K562 (cell line): ENCODE measurements around the gene RASGEF1C. TPM values are rescaled to one million over a fixed set of nuclear protein-coding genes. Genes with fewer than 3 reads are reported as not detected.

Source experiments
- BHLHE40 ChIP-seq: IDR thresholded peaks from 2 replicates; pipeline ENCODE4 v1.6.1; 2011; ENCODE audit warnings: low read length, improper control_type of control experiment
- CBFB ChIP-seq: sonication (generic); formaldehyde crosslinking; IDR thresholded peaks from 2 replicates; pipeline ENCODE4 v1.4.0; 2020; ENCODE audit warnings: mild to moderate bottlenecking, missing genetic modification reagents
- CREBBP ChIP-seq: IDR thresholded peaks from one replicate; pipeline ENCODE4 v1.6.1; 2012; ENCODE audit warnings: low read depth, mild to moderate bottlenecking, control low read depth, inconsistent platforms, low read length
- JUN ChIP-seq, 2 experiments: sonication (generic) in 1 of 2; formaldehyde crosslinking in 1 of 2; IDR thresholded peaks; 2 replicates each; pipeline versions ENCODE4 v1.6.1 to v1.8.0; 2012 to 2022; ENCODE audit warnings: borderline replicate concordance in 2 of 2, mild to moderate bottlenecking in 2 of 2, improper control_type of control experiment in 1 of 2, low read depth in 1 of 2, low read length in 1 of 2, missing genetic modification reagents in 1 of 2
- KLF16 ChIP-seq: IDR thresholded peaks from 2 replicates; pipeline ENCODE4 v1.6.1; 2016; ENCODE audit warnings: antibody characterized with exemption
- NFIC ChIP-seq: fragments of 450-650 bp; IDR thresholded peaks from 2 replicates; pipeline ENCODE4 v1.6.1; 2017; ENCODE audit warnings: mild to moderate bottlenecking, inconsistent platforms
- NR2C1 ChIP-seq, 2 experiments: fragments of 450-650 bp; IDR thresholded peaks; 2 replicates each; pipeline ENCODE4 v1.6.1; 2017; ENCODE audit warnings: mild to moderate bottlenecking in 2 of 2, antibody characterized with exemption in 1 of 2, inconsistent platforms in 1 of 2, missing compliant biosample characterization in 1 of 2, missing genetic modification characterization in 1 of 2
- PML ChIP-seq: IDR thresholded peaks from 2 replicates; pipeline ENCODE4 v1.6.1; 2012; ENCODE audit warnings: low read length, inconsistent platforms
- PRMT5 ChIP-seq: sonication (generic); formaldehyde crosslinking; IDR thresholded peaks from 2 replicates; pipeline ENCODE4 v1.5.0; 2020; ENCODE audit warnings: missing genetic modification reagents
- TEAD1 ChIP-seq, 2 experiments: fragments of 450-650 bp in 1 of 2; sonication (generic) in 1 of 2; formaldehyde crosslinking; IDR thresholded peaks; 2 replicates each; pipeline versions ENCODE4 v1.4.0 to v1.8.0; 2020 to 2022; ENCODE audit warnings: mild to moderate bottlenecking in 2 of 2, missing genetic modification reagents in 1 of 2
- ZFP1 ChIP-seq: fragments of 450-650 bp; formaldehyde crosslinking; IDR thresholded peaks from 2 replicates; pipeline ENCODE4 v1.4.0; 2020; ENCODE audit warnings: mild to moderate bottlenecking, mixed read lengths
- ZNF121 ChIP-seq: sonication (generic); formaldehyde crosslinking; conservative IDR thresholded peaks from 2 replicates; pipeline ENCODE4 v1.8.0; 2022; ENCODE audit warnings: missing genetic modification reagents
- ZNF143 ChIP-seq: sonication (generic); formaldehyde crosslinking; IDR thresholded peaks from 2 replicates; pipeline ENCODE4 v1.9.0; 2022; ENCODE audit warnings: mild to moderate bottlenecking, missing genetic modification reagents
- ZNF274 ChIP-seq: IDR thresholded peaks from 2 replicates; pipeline ENCODE4 v1.6.1; 2011; ENCODE audit warnings: low read depth, mild to moderate bottlenecking, low read length, moderate library complexity, borderline replicate concordance
- ZNF76 ChIP-seq: fragments of 250-450 bp; sonication (Bioruptor Pico); IDR thresholded peaks from 2 replicates; pipeline ENCODE4 v1.4.0; 2020; ENCODE audit warnings: mild to moderate bottlenecking, moderate library complexity, borderline replicate concordance
- ZNF77 ChIP-seq: fragments of 250-450 bp; sonication (Bioruptor Pico); IDR thresholded peaks from 2 replicates; pipeline ENCODE4 v1.5.0; 2020
- polyA plus RNA-seq, 8 experiments: library from polyadenylated mRNA; depleted of rRNA in 4 of 8; stranded (reverse) in 5 of 8; unstranded in 3 of 8; fragments of >200 nt; fragmentation: Nextera tagmentation in 2 of 8; fragmentation: Illumina TruSeq in 1 of 8; extraction: Ambion mirVana in 2 of 8; extraction: Trizol in 1 of 8; gene quantifications; 2 replicates each; pipeline versions ENCODE4 v1.2.1 to v1.2.3, GENCODE V29; 2011 to 2014; ENCODE audit warnings: inconsistent platforms in 1 of 8, missing spikeins in 1 of 8
- total RNA-seq, 7 experiments: library from RNA; depleted of rRNA in 6 of 7; stranded (reverse); fragments of >200 nt in 6 of 7; fragmentation: Illumina TruSeq in 2 of 7; extraction: Trizol in 2 of 7; gene quantifications; 2 replicates each; pipeline versions ENCODE4 v1.2.1 to v1.2.3, GENCODE V29; 2011 to 2021; ENCODE audit warnings: low replicate concordance in 1 of 7
- TF ChIP-seq, protein P1 (sequence below): fragments of 450-650 bp; IDR thresholded peaks from 2 replicates; pipeline ENCODE4 v1.6.1; 2016; ENCODE audit warnings: low read depth, mild to moderate bottlenecking, moderate library complexity
- TF ChIP-seq, protein P2 (sequence below): sonication (generic); formaldehyde crosslinking; IDR thresholded peaks from 2 replicates; pipeline ENCODE4 v1.8.1; 2022; ENCODE audit warnings: missing genetic modification reagents
- TF ChIP-seq, protein P3 (sequence below), 2 experiments: fragments of 450-650 bp in 1 of 2; sonication (generic) in 1 of 2; formaldehyde crosslinking in 1 of 2; IDR thresholded peaks in 1 of 2; conservative IDR thresholded peaks in 1 of 2; 2 replicates each; pipeline versions ENCODE4 v1.6.1 to v1.8.1; 2016 to 2023; ENCODE audit warnings: mild to moderate bottlenecking in 2 of 2, moderate library complexity in 2 of 2, inconsistent platforms in 1 of 2, missing genetic modification reagents in 1 of 2
- TF ChIP-seq, protein P4 (sequence below): fragments of 250-450 bp; sonication (Bioruptor Pico); IDR thresholded peaks from 2 replicates; pipeline ENCODE4 v1.4.0; 2020; ENCODE audit warnings: mild to moderate bottlenecking, moderate library complexity, borderline replicate concordance
- TF ChIP-seq, protein P5 (sequence below), 2 experiments: fragments of 250-450 bp in 1 of 2; fragments of 450-650 bp in 1 of 2; sonication (Bioruptor Pico) in 1 of 2; IDR thresholded peaks; 2 replicates each; pipeline versions ENCODE4 v1.6.1 to v1.8.0; 2016 to 2021; ENCODE audit warnings: mild to moderate bottlenecking in 2 of 2, moderate library complexity in 2 of 2, missing compliant biosample characterization in 1 of 2, missing genetic modification characterization in 1 of 2

Gene RASGEF1C
- total and polyA plus RNA-seq, 9 of the 15 experiments (the other 6 are each of a cell fraction or from before 2014, with no cell fraction given), result 0.04 to 1.1 (median 0.21) TPM; not detected in 4

DNA sequence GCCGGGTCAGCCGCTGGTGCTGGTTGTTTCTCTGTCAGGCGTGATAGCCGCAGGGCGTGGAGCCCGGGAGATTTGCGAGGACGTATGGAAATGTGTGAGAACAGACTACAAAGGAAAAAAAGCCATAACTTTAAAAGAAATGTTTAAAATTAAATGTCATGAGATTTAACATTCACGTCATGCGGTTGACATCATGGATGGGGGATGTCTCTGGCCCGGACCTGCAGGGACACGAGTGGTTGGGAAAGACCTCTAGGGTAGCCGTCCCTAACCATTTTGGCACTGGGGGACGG lies 136.8 kb downstream of the RASGEF1C start (continued):
- TF ChIP-seq NR2C1 (IDR thresholded peaks at IDR 0.05), result no peak
- 0 out of 2 replicates have a peak, but pooled peaks have one; percentile 47 for TF ChIP-seq NR2C1 (tag; IDR thresholded peaks at IDR 0.05)
- TF ChIP-seq KLF16, result 0 out of 2 replicates have a peak, but pooled peaks have one; percentile 3
- TF ChIP-seq, protein P1, sequence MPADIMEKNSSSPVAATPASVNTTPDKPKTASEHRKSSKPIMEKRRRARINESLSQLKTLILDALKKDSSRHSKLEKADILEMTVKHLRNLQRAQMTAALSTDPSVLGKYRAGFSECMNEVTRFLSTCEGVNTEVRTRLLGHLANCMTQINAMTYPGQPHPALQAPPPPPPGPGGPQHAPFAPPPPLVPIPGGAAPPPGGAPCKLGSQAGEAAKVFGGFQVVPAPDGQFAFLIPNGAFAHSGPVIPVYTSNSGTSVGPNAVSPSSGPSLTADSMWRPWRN, result no peak
- no peak for TF ChIP-seq CBFB (CRISPR knock-in tag)
- TF ChIP-seq, protein P2, sequence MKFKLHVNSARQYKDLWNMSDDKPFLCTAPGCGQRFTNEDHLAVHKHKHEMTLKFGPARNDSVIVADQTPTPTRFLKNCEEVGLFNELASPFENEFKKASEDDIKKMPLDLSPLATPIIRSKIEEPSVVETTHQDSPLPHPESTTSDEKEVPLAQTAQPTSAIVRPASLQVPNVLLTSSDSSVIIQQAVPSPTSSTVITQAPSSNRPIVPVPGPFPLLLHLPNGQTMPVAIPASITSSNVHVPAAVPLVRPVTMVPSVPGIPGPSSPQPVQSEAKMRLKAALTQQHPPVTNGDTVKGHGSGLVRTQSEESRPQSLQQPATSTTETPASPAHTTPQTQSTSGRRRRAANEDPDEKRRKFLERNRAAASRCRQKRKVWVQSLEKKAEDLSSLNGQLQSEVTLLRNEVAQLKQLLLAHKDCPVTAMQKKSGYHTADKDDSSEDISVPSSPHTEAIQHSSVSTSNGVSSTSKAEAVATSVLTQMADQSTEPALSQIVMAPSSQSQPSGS (CRISPR knock-in tag), result no peak; the same call in 1 of the 2 replicates
- TF ChIP-seq ZNF77 (CRISPR knock-in tag), result no peak
- TF ChIP-seq PRMT5 (CRISPR knock-in tag), result no peak
- TF ChIP-seq, protein P3, sequence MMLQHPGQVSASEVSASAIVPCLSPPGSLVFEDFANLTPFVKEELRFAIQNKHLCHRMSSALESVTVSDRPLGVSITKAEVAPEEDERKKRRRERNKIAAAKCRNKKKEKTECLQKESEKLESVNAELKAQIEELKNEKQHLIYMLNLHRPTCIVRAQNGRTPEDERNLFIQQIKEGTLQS (IDR thresholded peaks at IDR 0.05), result no peak
- TF ChIP-seq, protein P3 (CRISPR knock-in tag; conservative IDR thresholded peaks at IDR 0.05), result peak; percentile 96
- TF ChIP-seq TEAD1 (CRISPR knock-in tag; IDR thresholded peaks at IDR 0.05), result no peak
- TF ChIP-seq JUN (IDR thresholded peaks at IDR 0.05; ENCODE audit: borderline replicate concordance, low read depth, low read length), result no peak
- no peak for TF ChIP-seq JUN (CRISPR knock-in tag; IDR thresholded peaks at IDR 0.05; ENCODE audit: borderline replicate concordance)
- TF ChIP-seq CREBBP, result no peak
- TF ChIP-seq BHLHE40, result no peak; the same call in 1 of the 2 replicates
- TF ChIP-seq, protein P4, sequence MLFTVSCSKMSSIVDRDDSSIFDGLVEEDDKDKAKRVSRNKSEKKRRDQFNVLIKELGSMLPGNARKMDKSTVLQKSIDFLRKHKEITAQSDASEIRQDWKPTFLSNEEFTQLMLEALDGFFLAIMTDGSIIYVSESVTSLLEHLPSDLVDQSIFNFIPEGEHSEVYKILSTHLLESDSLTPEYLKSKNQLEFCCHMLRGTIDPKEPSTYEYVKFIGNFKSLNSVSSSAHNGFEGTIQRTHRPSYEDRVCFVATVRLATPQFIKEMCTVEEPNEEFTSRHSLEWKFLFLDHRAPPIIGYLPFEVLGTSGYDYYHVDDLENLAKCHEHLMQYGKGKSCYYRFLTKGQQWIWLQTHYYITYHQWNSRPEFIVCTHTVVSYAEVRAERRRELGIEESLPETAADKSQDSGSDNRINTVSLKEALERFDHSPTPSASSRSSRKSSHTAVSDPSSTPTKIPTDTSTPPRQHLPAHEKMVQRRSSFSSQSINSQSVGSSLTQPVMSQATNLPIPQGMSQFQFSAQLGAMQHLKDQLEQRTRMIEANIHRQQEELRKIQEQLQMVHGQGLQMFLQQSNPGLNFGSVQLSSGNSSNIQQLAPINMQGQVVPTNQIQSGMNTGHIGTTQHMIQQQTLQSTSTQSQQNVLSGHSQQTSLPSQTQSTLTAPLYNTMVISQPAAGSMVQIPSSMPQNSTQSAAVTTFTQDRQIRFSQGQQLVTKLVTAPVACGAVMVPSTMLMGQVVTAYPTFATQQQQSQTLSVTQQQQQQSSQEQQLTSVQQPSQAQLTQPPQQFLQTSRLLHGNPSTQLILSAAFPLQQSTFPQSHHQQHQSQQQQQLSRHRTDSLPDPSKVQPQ (CRISPR knock-in tag), result 0 out of 2 replicates have a peak, but pooled peaks have one; percentile 6
- TF ChIP-seq ZNF143 (CRISPR knock-in tag), result no peak; the same call in 1 of the 2 replicates
- TF ChIP-seq ZNF76 (CRISPR knock-in tag), result no peak
- TF ChIP-seq ZNF121 (CRISPR knock-in tag), result peak; percentile 24; the same call in 1 of the 2 replicates
- TF ChIP-seq PML, result no peak
- no peak for TF ChIP-seq NFIC
- TF ChIP-seq, protein P5, sequence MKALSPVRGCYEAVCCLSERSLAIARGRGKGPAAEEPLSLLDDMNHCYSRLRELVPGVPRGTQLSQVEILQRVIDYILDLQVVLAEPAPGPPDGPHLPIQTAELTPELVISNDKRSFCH (CRISPR knock-in tag; IDR thresholded peaks at IDR 0.05), result no peak
- TF ChIP-seq, protein P5 (tag; IDR thresholded peaks at IDR 0.05), result no peak
- TF ChIP-seq ZNF274, result no peak
- no peak for TF ChIP-seq ZFP1
